VCaP (cell line): ENCODE results near the gene PACS1.

Experiments used
- H3K27ac ChIP-seq: fragments of 450-650 bp; 2 replicates; pipeline ENCODE4 v1.5.1; 2017
- TF ChIP-seq, protein P1 (sequence below): fragments of 450-650 bp; conservative IDR thresholded peaks from 2 replicates; pipeline ENCODE4 v1.5.1; 2017; ENCODE audit warnings: mild to moderate bottlenecking, moderate library complexity

Gene PACS1

DNA sequence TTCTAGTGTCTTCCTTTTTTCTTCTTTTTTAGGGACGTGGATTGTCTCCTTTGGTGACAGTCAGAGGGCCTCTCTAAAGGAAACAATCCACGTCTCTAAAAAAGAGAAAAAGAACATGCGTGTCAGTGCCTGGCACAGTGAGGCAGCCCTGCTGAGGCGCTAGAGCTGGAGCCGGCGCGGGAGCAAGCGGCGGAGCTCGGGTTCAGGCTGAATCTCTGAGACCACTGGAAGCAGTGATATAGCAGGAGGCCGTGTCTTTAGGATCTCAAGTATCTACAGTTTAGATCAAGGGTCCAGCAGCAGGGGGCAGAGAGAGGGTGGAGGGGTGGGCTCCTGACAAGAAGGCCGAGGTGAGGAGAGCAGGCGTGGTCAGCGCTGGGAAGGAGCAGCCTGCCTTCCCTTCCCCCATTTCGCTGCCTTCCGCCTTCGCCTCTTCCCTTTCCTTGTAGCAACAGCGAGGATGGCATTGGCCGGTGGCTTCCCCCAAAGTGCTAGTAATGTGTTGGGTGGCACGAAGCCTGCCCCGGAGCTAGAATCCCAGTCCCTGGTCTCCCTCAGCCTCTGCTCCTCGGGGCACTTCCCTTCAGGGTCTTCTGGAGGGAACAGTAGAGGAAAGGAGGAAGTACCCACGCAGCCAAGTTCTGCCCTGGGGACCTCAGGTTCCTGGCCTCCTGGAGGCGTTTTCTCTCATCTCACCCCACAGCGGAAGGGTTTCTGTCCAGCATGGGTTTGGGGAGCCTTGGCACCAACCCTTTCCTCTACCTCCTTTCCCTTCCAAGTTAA, 170.1 kb downstream of the PACS1 start:
- peak overlapping the region; percentile 4; the same call in 1 of the 2 replicates for H3K27ac ChIP-seq
- TF ChIP-seq, protein P1, sequence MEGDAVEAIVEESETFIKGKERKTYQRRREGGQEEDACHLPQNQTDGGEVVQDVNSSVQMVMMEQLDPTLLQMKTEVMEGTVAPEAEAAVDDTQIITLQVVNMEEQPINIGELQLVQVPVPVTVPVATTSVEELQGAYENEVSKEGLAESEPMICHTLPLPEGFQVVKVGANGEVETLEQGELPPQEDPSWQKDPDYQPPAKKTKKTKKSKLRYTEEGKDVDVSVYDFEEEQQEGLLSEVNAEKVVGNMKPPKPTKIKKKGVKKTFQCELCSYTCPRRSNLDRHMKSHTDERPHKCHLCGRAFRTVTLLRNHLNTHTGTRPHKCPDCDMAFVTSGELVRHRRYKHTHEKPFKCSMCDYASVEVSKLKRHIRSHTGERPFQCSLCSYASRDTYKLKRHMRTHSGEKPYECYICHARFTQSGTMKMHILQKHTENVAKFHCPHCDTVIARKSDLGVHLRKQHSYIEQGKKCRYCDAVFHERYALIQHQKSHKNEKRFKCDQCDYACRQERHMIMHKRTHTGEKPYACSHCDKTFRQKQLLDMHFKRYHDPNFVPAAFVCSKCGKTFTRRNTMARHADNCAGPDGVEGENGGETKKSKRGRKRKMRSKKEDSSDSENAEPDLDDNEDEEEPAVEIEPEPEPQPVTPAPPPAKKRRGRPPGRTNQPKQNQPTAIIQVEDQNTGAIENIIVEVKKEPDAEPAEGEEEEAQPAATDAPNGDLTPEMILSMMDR = no peak

DNA sequence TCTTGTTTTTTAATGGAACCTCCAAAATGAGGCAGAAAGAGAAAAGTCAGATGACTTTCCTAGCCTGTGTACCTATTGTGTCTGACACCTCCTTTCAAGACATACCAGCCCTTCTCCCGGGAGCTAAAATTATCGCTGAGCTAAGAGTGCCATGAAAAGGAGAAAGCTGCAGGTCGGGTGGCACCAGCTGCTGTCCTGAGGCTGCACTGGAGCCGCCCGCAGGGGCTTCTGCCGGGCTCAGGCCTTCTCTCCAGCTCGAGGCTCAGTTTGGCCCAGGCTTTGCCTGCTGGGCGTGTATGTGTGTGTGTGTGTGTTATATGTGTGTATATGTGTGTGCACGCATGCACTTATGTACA, 170.7 kb downstream of the PACS1 start:
- TF ChIP-seq, protein P1 = no peak
- H3K27ac ChIP-seq = peak overlapping the region; percentile 4; the same call in 1 of the 2 replicates

DNA sequence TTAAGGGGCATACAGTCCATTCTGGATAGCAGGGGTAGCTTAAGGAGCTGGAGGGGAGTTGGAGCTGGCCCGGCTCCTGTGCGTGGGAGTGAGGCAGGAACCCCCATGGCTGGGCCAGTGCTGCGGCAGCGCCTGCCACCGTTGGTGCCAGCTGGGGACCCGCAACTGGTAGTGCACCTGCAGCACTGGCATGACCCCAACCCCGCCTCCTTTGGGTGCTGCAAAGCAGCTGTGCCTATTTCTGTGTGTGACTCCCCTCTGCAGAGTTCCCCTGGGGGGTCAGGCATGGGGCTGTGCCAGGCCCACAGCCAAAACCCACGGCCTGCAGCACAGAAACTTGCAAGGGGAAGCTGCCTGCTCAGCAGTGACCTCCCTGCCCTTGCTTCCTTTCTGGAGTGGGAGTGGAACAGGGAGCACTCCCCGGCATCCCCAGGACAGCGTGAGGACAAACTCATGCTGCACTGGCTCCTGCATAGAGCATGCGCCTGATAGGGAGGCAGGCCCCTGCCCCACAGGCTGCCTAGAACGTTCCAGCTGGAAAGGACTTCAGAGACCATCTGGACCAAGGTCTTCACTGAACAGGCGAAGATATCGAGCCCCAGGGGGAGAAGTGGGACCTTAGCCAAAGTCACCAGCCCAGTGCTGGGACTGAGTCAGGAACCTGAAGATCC, 172.2 kb downstream of the PACS1 start:
- H3K27ac ChIP-seq = no peak overlapping the region
- TF ChIP-seq, protein P1 = no peak

DNA sequence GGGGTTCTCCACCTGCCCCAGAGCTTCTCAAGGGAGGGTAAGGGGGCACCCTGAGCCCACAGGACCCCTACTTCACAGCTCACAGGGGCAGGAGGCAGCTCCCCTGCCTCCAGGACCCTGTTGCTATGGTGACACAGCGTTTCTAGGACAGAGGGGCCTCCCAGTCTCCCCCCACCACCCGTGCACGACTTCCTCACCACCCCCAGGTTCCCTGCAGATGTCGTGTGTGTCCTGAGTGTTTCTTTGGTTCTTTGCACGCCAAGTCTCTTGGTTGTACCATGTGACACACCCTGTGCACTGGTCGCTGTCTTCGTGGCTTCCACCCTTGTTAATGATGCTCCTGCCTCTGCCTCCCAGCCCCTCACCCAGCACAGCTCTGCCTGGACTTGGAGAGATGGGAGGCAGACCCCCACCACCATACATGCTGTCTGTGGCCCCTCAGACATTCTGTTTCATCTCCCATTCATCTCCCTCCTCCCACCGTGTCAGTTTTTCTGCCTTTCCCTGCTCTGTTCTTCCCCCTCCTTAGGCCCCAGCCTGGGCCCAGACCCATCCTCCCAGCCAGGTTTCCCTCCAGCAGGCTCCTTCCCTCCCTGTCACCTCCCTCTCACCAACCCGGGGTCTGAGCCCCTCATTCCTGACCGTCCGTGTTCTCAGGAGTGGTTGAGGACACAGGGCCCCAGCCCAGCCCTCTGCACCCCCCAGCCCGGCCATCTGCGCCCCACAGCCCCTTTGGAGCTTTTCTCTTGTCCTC, 173.9 kb downstream of the PACS1 start:
- no peak overlapping the region for H3K27ac ChIP-seq
- TF ChIP-seq, protein P1 = no peak

DNA sequence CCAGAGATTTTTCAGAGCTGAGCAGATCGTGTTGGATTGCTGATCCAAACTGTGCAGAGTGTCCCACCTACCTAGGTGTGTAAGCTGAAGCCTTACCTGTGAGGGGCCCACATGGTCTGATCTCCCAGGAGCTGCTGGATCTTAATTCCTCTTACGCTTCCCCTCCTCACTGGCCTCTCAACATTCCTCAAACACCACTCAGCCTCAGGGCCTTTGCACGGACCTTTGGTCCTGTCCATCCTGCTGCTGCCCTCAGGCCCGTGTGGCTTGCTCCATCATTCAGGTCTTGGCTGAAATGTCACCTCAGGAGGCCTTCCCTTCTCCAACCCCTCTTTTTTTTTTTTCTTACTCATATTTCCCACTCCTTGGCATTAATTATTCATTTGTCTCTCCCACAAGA, 177.2 kb downstream of the PACS1 start:
- no peak overlapping the region for H3K27ac ChIP-seq
- TF ChIP-seq, protein P1 = no peak

DNA sequence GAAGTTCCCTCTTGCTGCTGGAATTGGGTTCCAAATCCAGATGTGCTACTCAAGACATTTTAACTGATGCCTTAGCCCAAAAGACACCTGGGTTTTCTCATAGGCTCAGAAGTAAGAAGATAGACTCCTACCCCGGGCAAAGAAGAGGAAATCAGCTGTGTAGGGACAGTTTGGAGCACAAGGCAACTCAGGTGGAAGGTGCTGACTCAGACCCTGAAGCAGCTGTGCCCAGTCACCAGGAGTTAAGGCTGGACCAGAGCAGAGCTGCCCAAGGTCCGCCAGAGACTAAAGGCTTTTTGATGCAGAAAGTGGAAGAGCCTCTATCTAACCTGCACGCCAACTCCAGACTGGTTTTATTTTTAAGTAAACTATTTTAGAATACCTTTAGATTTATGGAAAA, 177.7 kb downstream of the PACS1 start:
- H3K27ac ChIP-seq = no peak overlapping the region
- TF ChIP-seq, protein P1 = no peak

DNA sequence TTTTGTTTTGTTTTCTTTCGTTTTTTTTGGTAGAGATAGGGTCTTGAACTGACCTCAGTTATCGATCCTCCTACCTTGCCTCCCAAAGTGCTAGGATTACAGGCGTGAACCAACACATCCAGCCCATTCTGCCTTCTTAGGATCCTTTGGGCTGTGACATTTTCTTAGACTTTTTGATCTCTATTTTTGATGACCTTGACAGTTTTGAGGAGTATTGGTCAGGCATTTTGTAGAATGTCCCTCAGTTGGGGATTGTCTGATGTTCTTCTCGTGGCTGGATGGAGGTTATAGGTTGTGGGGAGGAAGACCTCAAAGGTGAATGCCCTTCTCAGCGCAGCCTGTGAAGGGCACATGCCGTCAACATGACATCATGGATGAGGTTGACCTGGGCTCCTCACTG, 178.8 kb downstream of the PACS1 start:
- no peak overlapping the region for H3K27ac ChIP-seq
- TF ChIP-seq, protein P1 = no peak
